K562 (cell line): ENCODE results near the gene SYNE1. TPM values are rescaled to one million over a fixed set of nuclear protein-coding genes. Genes with fewer than 3 reads are reported as not detected.

Experiments used
- ATAC-seq: fragments of 200-7000 bp; cut with Tn5 transposase; 3 replicates; pipeline ENCODE4 v1.9.1; 2020; ENCODE audit warnings: moderate library complexity
- BruUV-seq: library from RNA; stranded (reverse); fragments of 400-500 nt; replicated peaks from 2 replicates; lab custom pipeline; 2021; lab: Mats Ljungman, UMichigan
- CTCF ChIA-PET: fragments of 300-600 bp; formaldehyde crosslinking; extraction: SDS; loops from one replicate; lab custom pipeline; 2021; ENCODE audit warnings: low intra/inter-chr PET ratio; lab: Yijun Ruan, JAX
- POLR2A ChIA-PET: fragments of 300-600, 350-650 bp; sonication (Branson Sonifier 250); formaldehyde crosslinking; extraction: SDS; loops from one replicate; lab custom pipeline; 2021; ENCODE audit warnings: antibody characterized with exemption, inconsistent platforms; lab: Yijun Ruan, JAX
- DNase-seq, 4 experiments: peaks; one replicate each; pipeline versions ENCODE4 v3.0.0 to v3.0.0-alpha.2; 2011 to 2018; ENCODE audit warnings: low spot score in 3 of 4, mixed read lengths in 3 of 4; ENCODE audit errors: extremely low read depth in 1 of 4
- FAIRE-seq: peaks from 2 replicates; lab custom pipeline; 2011; peaks lifted over from hg19 to GRCh38; lab: Jason Lieb, UNC
- H2AFZ ChIP-seq: 2 replicates; pipeline ENCODE4 v1.6.0; 2011; ENCODE audit warnings: low read depth, low read length, control low read depth, inconsistent platforms
- H3K27ac ChIP-seq: fragments of 200-600 bp; 3 replicates; pipeline ENCODE4 v1.8.0; 2011; ENCODE audit warnings: low read depth, mild to moderate bottlenecking, control low read depth, inconsistent platforms, low read length, moderate library complexity, mixed read lengths; ENCODE audit errors: extremely low read depth
- H3K27me3 ChIP-seq, 2 experiments: fragments of 300-600 bp in 1 of 2; 2 replicates in 1 of 2; 3 replicates in 1 of 2; pipeline versions ENCODE4 v1.6.0 to v1.8.0; 2011; ENCODE audit warnings: inconsistent platforms in 2 of 2, low read length in 2 of 2, mild to moderate bottlenecking in 1 of 2, mixed read lengths in 1 of 2, moderate library complexity in 1 of 2; ENCODE audit not compliant: control insufficient read depth in 2 of 2, insufficient read depth in 2 of 2
- H3K36me3 ChIP-seq: fragments of 300-600 bp; 3 replicates; pipeline ENCODE4 v1.8.0; 2011; ENCODE audit warnings: mild to moderate bottlenecking, low read length, inconsistent platforms; ENCODE audit not compliant: control insufficient read depth, insufficient read depth
- H3K4me1 ChIP-seq, 2 experiments: fragments of 200-600 bp in 1 of 2; replicated peaks in 1 of 2; 2 replicates in 1 of 2; 3 replicates in 1 of 2; pipeline versions ENCODE4 v1.5.1 to v1.8.0; 2011; ENCODE audit warnings: inconsistent platforms in 2 of 2, low read length in 2 of 2, mild to moderate bottlenecking in 1 of 2, mixed read lengths in 1 of 2, moderate library complexity in 1 of 2; ENCODE audit not compliant: control insufficient read depth in 2 of 2, insufficient read depth in 2 of 2
- H3K4me2 ChIP-seq: 2 replicates; pipeline ENCODE4 v1.6.1; 2011; ENCODE audit warnings: low read length, control low read depth, inconsistent platforms, mixed read lengths; ENCODE audit not compliant: insufficient read depth
- H3K4me3 ChIP-seq: fragments of 200-600 bp; sonication (generic), shearing (Covaris generic); 2 replicates; pipeline ENCODE4 v1.5.1; 2016; ENCODE audit warnings: control low read depth, inconsistent platforms
- H3K79me2 ChIP-seq: fragments of 200-600 bp; 3 replicates; pipeline ENCODE4 v1.8.0; 2011; ENCODE audit warnings: low read length, inconsistent platforms; ENCODE audit not compliant: control insufficient read depth, insufficient read depth
- H3K9ac ChIP-seq, 2 experiments: 2 replicates each; pipeline versions ENCODE4 v1.6.0 to v1.6.1; 2011; ENCODE audit warnings: low read depth in 2 of 2, low read length in 2 of 2, control low read depth in 1 of 2, inconsistent platforms in 1 of 2, mild to moderate bottlenecking in 1 of 2, mixed read lengths in 1 of 2; ENCODE audit not compliant: insufficient read depth in 1 of 2
- H3K9me1 ChIP-seq: one replicate; pipeline ENCODE4 v1.6.0; 2011; ENCODE audit warnings: inconsistent platforms, mild to moderate bottlenecking, low read length, moderate library complexity; ENCODE audit not compliant: control insufficient read depth, insufficient read depth
- H3K9me3 ChIP-seq: replicated peaks from 2 replicates; pipeline ENCODE4 v1.5.1; 2011; ENCODE audit warnings: low read depth, low read length, inconsistent platforms; ENCODE audit not compliant: control insufficient read depth, insufficient read depth
- H4K20me1 ChIP-seq: replicated peaks from 2 replicates; pipeline ENCODE4 v1.6.1; 2011; ENCODE audit warnings: low read length, inconsistent platforms, mixed read lengths; ENCODE audit not compliant: control insufficient read depth, insufficient read depth
- HDGF ChIP-seq: fragments of 450-650 bp; IDR thresholded peaks from 2 replicates; pipeline ENCODE4 v1.6.1; 2016
- JUND ChIP-seq, 2 experiments: IDR thresholded peaks; 2 replicates in 1 of 2; 3 replicates in 1 of 2; pipeline ENCODE4 v1.6.1; 2011; ENCODE audit warnings: borderline replicate concordance in 2 of 2, low read depth in 2 of 2, low read length in 2 of 2, improper control_type of control experiment in 1 of 2, missing biosample characterization in 1 of 2, missing genetic modification characterization in 1 of 2, missing genetic modification reagents in 1 of 2
- PHF8 ChIP-seq: fragments of 200-600 bp; sonication (generic); IDR thresholded peaks from 2 replicates; pipeline ENCODE4 v1.6.1; 2012; ENCODE audit warnings: mixed run types, mild to moderate bottlenecking, inconsistent platforms, low read length, moderate library complexity, borderline replicate concordance
- PPARD ChIP-seq: fragments of 250-450 bp; sonication (Bioruptor Pico); IDR thresholded peaks from 2 replicates; pipeline ENCODE4 v1.8.0; 2022; ENCODE audit warnings: inconsistent platforms, mild to moderate bottlenecking, moderate library complexity
- RCOR1 ChIP-seq, 2 experiments: IDR thresholded peaks; 2 replicates each; pipeline ENCODE4 v1.6.1; 2012; ENCODE audit warnings: low read depth in 2 of 2, low read length in 2 of 2, borderline replicate concordance in 1 of 2, improper control_type of control experiment in 1 of 2
- SAFB ChIP-seq: fragments of 200-400 bp; formaldehyde crosslinking; IDR thresholded peaks from 2 replicates; pipeline ENCODE4 v1.6.1; 2017; ENCODE audit warnings: low read depth, low read length, borderline replicate concordance
- ZNF212 ChIP-seq: fragments of 450-650 bp; formaldehyde crosslinking; IDR thresholded peaks from 2 replicates; pipeline ENCODE4 v1.4.0; 2020; ENCODE audit warnings: mild to moderate bottlenecking
- ZNF551 ChIP-seq: fragments of 250-450 bp; sonication (Bioruptor Pico); IDR thresholded peaks from 2 replicates; pipeline ENCODE4 v1.5.0; 2021; ENCODE audit warnings: mild to moderate bottlenecking, moderate library complexity
- ZNF780A ChIP-seq: fragments of 250-450 bp; sonication (Bioruptor Pico); IDR thresholded peaks from 2 replicates; pipeline ENCODE4 v1.5.0; 2021; ENCODE audit warnings: mild to moderate bottlenecking
- ZNF830 ChIP-seq: fragments of 250-450 bp; sonication (Bioruptor Pico); IDR thresholded peaks from 2 replicates; pipeline ENCODE4 v1.5.0; 2021; ENCODE audit warnings: mild to moderate bottlenecking
- WGBS: fragments of 100-300 bp; shearing (Covaris generic); methylation state at CpG from one replicate; pipeline ENCODE4 v1.1.6; 2016; ENCODE audit warnings: low coverage, mixed read lengths; ENCODE audit not compliant: insufficient coverage; ENCODE audit errors: missing lambda C conversion rate; 5-methylcytosine and 5-hydroxymethylcytosine counted together
- in situ Hi-C: fragments of 300-500 bp; cut with MboI; formaldehyde crosslinking; loops from 4 replicates; pipeline ENCODE4 v1.15.0; 2018; ENCODE audit warnings: inconsistent platforms, mixed read lengths
- intact Hi-C: fragments of 100-400 bp; cut with micrococcal nuclease; formaldehyde crosslinking; loops from 2 replicates; pipeline ENCODE4 v1.14.2; 2022
- polyA plus RNA-seq, 8 experiments: library from polyadenylated mRNA; depleted of rRNA in 4 of 8; stranded (reverse) in 5 of 8; unstranded in 3 of 8; fragments of >200 nt; fragmentation: Nextera tagmentation in 2 of 8; fragmentation: Illumina TruSeq in 1 of 8; extraction: Ambion mirVana in 2 of 8; extraction: Trizol in 1 of 8; gene quantifications; 2 replicates each; pipeline versions ENCODE4 v1.2.1 to v1.2.3, GENCODE V29; 2011 to 2014; ENCODE audit warnings: inconsistent platforms in 1 of 8, missing spikeins in 1 of 8
- total RNA-seq, 7 experiments: library from RNA; depleted of rRNA in 6 of 7; stranded (reverse); fragments of >200 nt in 6 of 7; fragmentation: Illumina TruSeq in 2 of 7; extraction: Trizol in 2 of 7; gene quantifications; 2 replicates each; pipeline versions ENCODE4 v1.2.1 to v1.2.3, GENCODE V29; 2011 to 2021; ENCODE audit warnings: low replicate concordance in 1 of 7
- TF ChIP-seq, protein P1 (sequence below), 3 experiments: fragments of 200-800 bp in 1 of 3; sonication (Bioruptor generic) in 1 of 3; sonication (generic) in 1 of 3; formaldehyde crosslinking in 1 of 3; IDR thresholded peaks; 2 replicates each; pipeline versions ENCODE4 v1.6.1 to v1.8.0; 2016 to 2022; ENCODE audit warnings: mild to moderate bottlenecking in 2 of 3, missing compliant biosample characterization in 2 of 3, missing genetic modification characterization in 2 of 3, missing genetic modification reagents in 1 of 3
- TF ChIP-seq, protein P2 (sequence below): fragments of 150-350 bp; IDR thresholded peaks from 2 replicates; pipeline ENCODE4 v1.6.1; 2014; ENCODE audit warnings: low read depth, mild to moderate bottlenecking, low read length, borderline replicate concordance
- TF ChIP-seq, protein P3 (sequence below): fragments of 250-450 bp; sonication (Bioruptor Pico); IDR thresholded peaks from 2 replicates; pipeline ENCODE4 v1.4.0; 2020; ENCODE audit warnings: mild to moderate bottlenecking, moderate library complexity

The SYNE1 gene
- total and polyA plus RNA-seq, 9 of the 15 experiments (the other 6 are each of a cell fraction or from before 2014, with no cell fraction given): under 0.01 to 0.42 (median 0.08) TPM; not detected in 1

DNA sequence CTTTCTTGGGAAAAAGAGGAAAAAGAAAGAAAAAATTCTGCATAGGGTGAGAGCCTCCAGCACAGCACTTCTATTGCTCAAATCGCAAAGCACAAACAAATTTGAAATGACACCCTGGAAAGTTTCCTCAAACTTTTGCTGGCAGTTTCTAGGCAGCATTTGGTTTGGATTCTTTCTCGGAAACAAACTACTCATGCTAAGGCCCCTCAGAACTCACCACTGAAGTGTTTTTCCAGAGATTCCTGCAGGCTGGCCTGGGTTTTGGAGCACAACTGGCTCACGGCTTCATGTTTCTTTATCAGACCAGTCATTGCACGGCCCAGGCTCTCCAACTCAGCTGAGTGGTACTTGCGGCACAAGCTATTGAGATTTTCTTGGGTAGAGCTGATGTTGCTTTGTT is 237.8 kb downstream of the SYNE1 start:
- Histone ChIP-seq H3K27ac (no peak overlapping the region), H3K9ac (no peak overlapping the region), H3K4me2 (no peak overlapping the region), H2AFZ (no peak overlapping the region), H3K4me1 (no peaks in the 10 kb centered on the region), H3K79me2 (no peaks in the 10 kb centered on the region), H4K20me1 (no peaks in the 10 kb centered on the region), H3K27me3 (no peaks in the 10 kb centered on the region), H3K9me3 (no peaks in the 10 kb centered on the region; the same call in none of the 2 replicates), H3K9me1 (no peaks in the 10 kb centered on the region), H3K4me3 (no peak overlapping the region), H3K36me3 (no peaks in the 10 kb centered on the region)
- DNase-seq: no peak
- TF ChIP-seq, protein P1, sequence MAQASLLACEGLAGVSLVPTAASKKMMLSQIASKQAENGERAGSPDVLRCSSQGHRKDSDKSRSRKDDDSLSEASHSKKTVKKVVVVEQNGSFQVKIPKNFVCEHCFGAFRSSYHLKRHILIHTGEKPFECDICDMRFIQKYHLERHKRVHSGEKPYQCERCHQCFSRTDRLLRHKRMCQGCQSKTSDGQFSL (CRISPR knock-in tag; IDR thresholded peaks at IDR 0.05): no peak
- TF ChIP-seq, protein P1 (tag; IDR thresholded peaks at IDR 0.05): no peak
- TF ChIP-seq, protein P2, sequence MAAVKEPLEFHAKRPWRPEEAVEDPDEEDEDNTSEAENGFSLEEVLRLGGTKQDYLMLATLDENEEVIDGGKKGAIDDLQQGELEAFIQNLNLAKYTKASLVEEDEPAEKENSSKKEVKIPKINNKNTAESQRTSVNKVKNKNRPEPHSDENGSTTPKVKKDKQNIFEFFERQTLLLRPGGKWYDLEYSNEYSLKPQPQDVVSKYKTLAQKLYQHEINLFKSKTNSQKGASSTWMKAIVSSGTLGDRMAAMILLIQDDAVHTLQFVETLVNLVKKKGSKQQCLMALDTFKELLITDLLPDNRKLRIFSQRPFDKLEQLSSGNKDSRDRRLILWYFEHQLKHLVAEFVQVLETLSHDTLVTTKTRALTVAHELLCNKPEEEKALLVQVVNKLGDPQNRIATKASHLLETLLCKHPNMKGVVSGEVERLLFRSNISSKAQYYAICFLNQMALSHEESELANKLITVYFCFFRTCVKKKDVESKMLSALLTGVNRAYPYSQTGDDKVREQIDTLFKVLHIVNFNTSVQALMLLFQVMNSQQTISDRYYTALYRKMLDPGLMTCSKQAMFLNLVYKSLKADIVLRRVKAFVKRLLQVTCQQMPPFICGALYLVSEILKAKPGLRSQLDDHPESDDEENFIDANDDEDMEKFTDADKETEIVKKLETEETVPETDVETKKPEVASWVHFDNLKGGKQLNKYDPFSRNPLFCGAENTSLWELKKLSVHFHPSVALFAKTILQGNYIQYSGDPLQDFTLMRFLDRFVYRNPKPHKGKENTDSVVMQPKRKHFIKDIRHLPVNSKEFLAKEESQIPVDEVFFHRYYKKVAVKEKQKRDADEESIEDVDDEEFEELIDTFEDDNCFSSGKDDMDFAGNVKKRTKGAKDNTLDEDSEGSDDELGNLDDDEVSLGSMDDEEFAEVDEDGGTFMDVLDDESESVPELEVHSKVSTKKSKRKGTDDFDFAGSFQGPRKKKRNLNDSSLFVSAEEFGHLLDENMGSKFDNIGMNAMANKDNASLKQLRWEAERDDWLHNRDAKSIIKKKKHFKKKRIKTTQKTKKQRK: no peak
- no peak for TF ChIP-seq ZNF212 (CRISPR knock-in tag)
- no peak for TF ChIP-seq HDGF
- TF ChIP-seq RCOR1 (IDR thresholded peaks at IDR 0.05; ENCODE audit: borderline replicate concordance in 1 of 2, low read depth in 2 of 2, low read length in 2 of 2): no peak
- TF ChIP-seq ZNF780A (CRISPR knock-in tag): no peak
- no peak for TF ChIP-seq SAFB
- no peak for TF ChIP-seq JUND (IDR thresholded peaks at IDR 0.05; ENCODE audit: borderline replicate concordance, low read depth, low read length)
- no peak for TF ChIP-seq JUND (tag; IDR thresholded peaks at IDR 0.05; ENCODE audit: borderline replicate concordance, low read depth, low read length)
- TF ChIP-seq PPARD (CRISPR knock-in tag): no peak
- no peak for TF ChIP-seq ZNF551 (CRISPR knock-in tag)
- no peak for TF ChIP-seq ZNF830 (CRISPR knock-in tag)
- TF ChIP-seq PHF8: no peak
- TF ChIP-seq, protein P3, sequence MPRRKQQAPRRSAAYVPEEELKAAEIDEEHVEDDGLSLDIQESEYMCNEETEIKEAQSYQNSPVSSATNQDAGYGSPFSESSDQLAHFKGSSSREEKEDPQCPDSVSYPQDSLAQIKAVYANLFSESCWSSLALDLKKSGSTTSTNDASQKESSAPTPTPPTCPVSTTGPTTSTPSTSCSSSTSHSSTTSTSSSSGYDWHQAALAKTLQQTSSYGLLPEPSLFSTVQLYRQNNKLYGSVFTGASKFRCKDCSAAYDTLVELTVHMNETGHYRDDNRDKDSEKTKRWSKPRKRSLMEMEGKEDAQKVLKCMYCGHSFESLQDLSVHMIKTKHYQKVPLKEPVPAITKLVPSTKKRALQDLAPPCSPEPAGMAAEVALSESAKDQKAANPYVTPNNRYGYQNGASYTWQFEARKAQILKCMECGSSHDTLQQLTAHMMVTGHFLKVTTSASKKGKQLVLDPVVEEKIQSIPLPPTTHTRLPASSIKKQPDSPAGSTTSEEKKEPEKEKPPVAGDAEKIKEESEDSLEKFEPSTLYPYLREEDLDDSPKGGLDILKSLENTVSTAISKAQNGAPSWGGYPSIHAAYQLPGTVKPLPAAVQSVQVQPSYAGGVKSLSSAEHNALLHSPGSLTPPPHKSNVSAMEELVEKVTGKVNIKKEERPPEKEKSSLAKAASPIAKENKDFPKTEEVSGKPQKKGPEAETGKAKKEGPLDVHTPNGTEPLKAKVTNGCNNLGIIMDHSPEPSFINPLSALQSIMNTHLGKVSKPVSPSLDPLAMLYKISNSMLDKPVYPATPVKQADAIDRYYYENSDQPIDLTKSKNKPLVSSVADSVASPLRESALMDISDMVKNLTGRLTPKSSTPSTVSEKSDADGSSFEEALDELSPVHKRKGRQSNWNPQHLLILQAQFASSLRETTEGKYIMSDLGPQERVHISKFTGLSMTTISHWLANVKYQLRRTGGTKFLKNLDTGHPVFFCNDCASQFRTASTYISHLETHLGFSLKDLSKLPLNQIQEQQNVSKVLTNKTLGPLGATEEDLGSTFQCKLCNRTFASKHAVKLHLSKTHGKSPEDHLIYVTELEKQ (CRISPR knock-in tag): no peak
- CTCF ChIA-PET: no interaction called here
- in situ Hi-C loops: no loop called here
- BruUV-seq: no TSS peak
- POLR2A ChIA-PET: no interaction called here
- no peak for ATAC-seq
- WGBS: 2% methylated on average over 5 of the region's 5 CpGs
- intact Hi-C loops: no loop called here
- no peak for FAIRE-seq
